Body of pancreas (tissue), 4 donors: ENCODE data around the gene ACVR1.

Source experiments
- POLR2A ChIP-seq, 3 donors: fragments of 450-650 bp; IDR thresholded peaks; one replicate each; pipeline ENCODE4 v1.6.1; 2016; ENCODE audit warnings: antibody characterized with exemption in 3 of 3, mild to moderate bottlenecking in 2 of 3
- TF ChIP-seq, protein P1 (sequence below), 7 experiments: fragments of 450-650 bp in 4 of 7; fragments of 200-600 bp in 3 of 7; sonication (generic) in 3 of 7; IDR thresholded peaks; one replicate each; pipeline ENCODE4 v1.5.1; 2016 to 2019; ENCODE audit warnings: antibody characterized with exemption in 7 of 7

DNA sequence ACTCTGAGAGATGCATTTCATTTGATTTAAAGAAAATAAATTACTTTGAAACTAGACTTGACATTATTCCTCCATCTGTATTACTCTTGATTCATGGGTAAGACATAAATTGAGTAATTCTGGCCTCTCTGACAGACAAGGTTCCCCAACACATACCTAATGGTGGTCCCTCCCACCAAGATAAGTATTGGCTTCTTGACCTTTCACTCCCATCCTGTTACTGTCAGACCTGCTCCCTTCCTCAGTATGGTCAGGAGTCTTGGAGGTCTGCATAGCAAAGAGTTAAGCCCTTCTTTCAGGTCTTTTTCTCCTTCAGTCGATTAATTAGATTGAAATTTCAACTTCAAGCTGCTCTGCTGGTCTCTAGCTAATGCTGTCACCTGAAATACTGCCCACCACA lies 42.2 kb upstream of the ACVR1 start:
- TF ChIP-seq, protein P1, sequence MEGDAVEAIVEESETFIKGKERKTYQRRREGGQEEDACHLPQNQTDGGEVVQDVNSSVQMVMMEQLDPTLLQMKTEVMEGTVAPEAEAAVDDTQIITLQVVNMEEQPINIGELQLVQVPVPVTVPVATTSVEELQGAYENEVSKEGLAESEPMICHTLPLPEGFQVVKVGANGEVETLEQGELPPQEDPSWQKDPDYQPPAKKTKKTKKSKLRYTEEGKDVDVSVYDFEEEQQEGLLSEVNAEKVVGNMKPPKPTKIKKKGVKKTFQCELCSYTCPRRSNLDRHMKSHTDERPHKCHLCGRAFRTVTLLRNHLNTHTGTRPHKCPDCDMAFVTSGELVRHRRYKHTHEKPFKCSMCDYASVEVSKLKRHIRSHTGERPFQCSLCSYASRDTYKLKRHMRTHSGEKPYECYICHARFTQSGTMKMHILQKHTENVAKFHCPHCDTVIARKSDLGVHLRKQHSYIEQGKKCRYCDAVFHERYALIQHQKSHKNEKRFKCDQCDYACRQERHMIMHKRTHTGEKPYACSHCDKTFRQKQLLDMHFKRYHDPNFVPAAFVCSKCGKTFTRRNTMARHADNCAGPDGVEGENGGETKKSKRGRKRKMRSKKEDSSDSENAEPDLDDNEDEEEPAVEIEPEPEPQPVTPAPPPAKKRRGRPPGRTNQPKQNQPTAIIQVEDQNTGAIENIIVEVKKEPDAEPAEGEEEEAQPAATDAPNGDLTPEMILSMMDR (IDR thresholded peaks at IDR 0.05): no peak
- no peak for TF ChIP-seq POLR2A (IDR thresholded peaks at IDR 0.05)
